GM12873 (cell line): ENCODE results near the gene DTD1.

Experiments used
- CTCF ChIP-seq: IDR thresholded peaks from 2 replicates; pipeline ENCODE4 v1.5.1; 2012; ENCODE audit warnings: low read depth, mild to moderate bottlenecking, moderate library complexity, low read length, control low read depth; ENCODE audit not compliant: insufficient read depth; ENCODE audit errors: missing control alignments

The DTD1 gene

GRCh38 chr20:18702736-18703135 lies 114.9 kb downstream of the DTD1 start:
- no peak for TF ChIP-seq CTCF

GRCh38 chr20:18705490-18705889 lies 117.6 kb downstream of the DTD1 start:
- no peak for TF ChIP-seq CTCF

- TF ChIP-seq CTCF = no peak
These were observed 118.1 kb downstream of the DTD1 start for GRCh38 chr20:18705910-18706309.

- no peak for TF ChIP-seq CTCF
These were observed 124.3 kb downstream of the DTD1 start for GRCh38 chr20:18712131-18712530.

- no peak for TF ChIP-seq CTCF
These were observed 125.0 kb downstream of the DTD1 start for GRCh38 chr20:18712882-18713281.

GRCh38 chr20:18715564-18715963 lies 127.7 kb downstream of the DTD1 start:
- no peak for TF ChIP-seq CTCF

GRCh38 chr20:18717062-18717461 lies 129.2 kb downstream of the DTD1 start:
- TF ChIP-seq CTCF = no peak
